SJSA1 (cell line): Measurements from ENCODE around the gene NDUFA8. TPM values are rescaled to one million over a fixed set of nuclear protein-coding genes. Genes with fewer than 3 reads are reported as not detected.

Source experiments
- DNase-seq, 2 experiments: peaks; one replicate each; pipeline ENCODE4 v3.0.0-alpha.2; 2015 to 2020; ENCODE audit warnings: low spot score in 2 of 2, low read depth in 1 of 2
- H3K27ac ChIP-seq: fragments of 250-450 bp; sonication (Bioruptor Pico); 2 replicates; pipeline ENCODE4 v1.5.1; 2020; ENCODE audit warnings: mild to moderate bottlenecking, moderate library complexity
- H3K27me3 ChIP-seq: fragments of 250-450 bp; sonication (Bioruptor Pico); replicated peaks from 2 replicates; pipeline ENCODE4 v1.5.1; 2020; ENCODE audit warnings: mild to moderate bottlenecking, moderate library complexity
- H3K36me3 ChIP-seq: fragments of 250-450 bp; sonication (Bioruptor Pico); 2 replicates; pipeline ENCODE4 v1.5.1; 2020; ENCODE audit warnings: mild to moderate bottlenecking
- H3K4me1 ChIP-seq: fragments of 250-450 bp; sonication (Bioruptor Pico); replicated peaks from 2 replicates; pipeline ENCODE4 v1.6.1; 2021; ENCODE audit warnings: mild to moderate bottlenecking
- H3K4me3 ChIP-seq: fragments of 250-450 bp; sonication (Bioruptor Pico); 2 replicates; pipeline ENCODE4 v1.5.1; 2020; ENCODE audit warnings: mild to moderate bottlenecking
- H3K9me3 ChIP-seq: fragments of 250-450 bp; sonication (Bioruptor Pico); replicated peaks from 2 replicates; pipeline ENCODE4 v1.5.1; 2020; ENCODE audit warnings: mild to moderate bottlenecking
- total RNA-seq: library from RNA; depleted of rRNA; stranded (reverse); fragments of >200 nt; shearing (Covaris generic); gene quantifications from 2 replicates; pipeline ENCODE4 v1.2.3, GENCODE V29; 2014

Gene NDUFA8
- total RNA-seq, 1 experiment from 2014 or later, result 47.8 TPM

DNA sequence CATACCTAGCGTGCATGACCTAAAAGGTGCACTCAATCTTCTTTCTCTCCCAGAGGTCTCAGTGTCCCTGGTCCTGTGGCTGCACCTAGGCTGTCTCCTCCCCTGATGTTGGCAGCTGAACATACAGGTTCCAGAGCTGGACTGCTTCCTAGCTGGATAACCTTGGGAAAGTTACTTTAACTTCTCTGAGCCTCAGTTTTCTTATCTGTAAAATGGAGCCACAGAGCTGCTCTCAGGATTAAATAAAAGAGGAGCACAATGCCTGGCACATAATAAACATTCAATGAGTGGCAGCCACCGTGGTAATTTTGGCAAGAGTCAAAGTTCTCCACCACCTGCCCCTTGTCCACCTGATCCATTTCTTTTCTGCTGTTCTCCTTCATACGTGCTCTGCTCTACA is 14.1 kb upstream of the NDUFA8 start:
- no peaks in the 10 kb centered on the region for H3K27me3 ChIP-seq
- no peak for DNase-seq
- no peaks in the 10 kb centered on the region; the same call in none of the 2 replicates for H3K4me1 ChIP-seq
- H3K27ac ChIP-seq, result no peak overlapping the region
- H3K36me3 ChIP-seq, result no peaks in the 10 kb centered on the region
- H3K9me3 ChIP-seq, result no peaks in the 10 kb centered on the region
- H3K4me3 ChIP-seq, result no peak overlapping the region

DNA sequence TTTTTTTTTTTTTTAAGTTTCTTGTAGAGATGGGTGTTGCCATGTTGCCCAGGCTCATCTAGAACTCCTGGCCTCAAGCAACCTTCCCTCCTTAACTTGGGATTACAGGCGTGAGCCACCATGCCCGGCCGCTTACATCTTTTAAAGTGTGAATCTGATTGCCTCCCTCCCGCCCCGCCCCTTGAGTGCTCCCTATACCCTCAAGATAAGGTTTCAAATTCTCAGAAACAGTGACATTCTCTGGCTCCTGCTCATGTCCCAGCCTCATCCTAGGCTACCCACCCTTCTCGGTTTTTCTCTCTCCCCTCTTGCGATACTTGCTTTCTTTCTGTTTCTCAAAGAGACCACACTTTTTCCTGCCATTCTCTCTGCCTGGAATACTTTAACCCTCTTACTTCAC is 12.6 kb upstream of the NDUFA8 start:
- H3K4me1 ChIP-seq, result no peaks in the 10 kb centered on the region
- no peak overlapping the region for H3K4me3 ChIP-seq
- H3K9me3 ChIP-seq, result no peaks in the 10 kb centered on the region
- DNase-seq, result no peak
- H3K27me3 ChIP-seq, result no peaks in the 10 kb centered on the region
- H3K36me3 ChIP-seq, result no peaks in the 10 kb centered on the region
- no peak overlapping the region for H3K27ac ChIP-seq

DNA sequence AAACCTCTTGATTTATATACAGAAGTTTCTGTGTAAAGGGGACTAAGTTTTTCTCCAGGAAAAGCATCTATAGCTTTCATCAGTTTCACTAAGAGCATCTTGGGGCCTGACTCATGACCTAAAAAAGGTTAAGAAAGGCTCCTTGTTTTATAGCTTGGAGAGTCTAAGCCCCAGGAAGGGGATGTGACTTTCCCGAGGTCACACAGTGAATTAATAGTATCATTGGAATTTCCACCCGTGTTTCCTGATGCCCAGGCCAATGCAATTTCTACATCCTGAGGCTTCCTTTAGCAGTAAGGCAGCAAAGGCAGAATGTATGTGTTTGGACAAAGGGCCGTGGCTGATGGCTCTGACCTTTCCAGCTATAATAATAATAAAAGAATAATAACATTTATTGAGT is 8.8 kb upstream of the NDUFA8 start:
- Histone ChIP-seq H3K9me3 (no peaks in the 10 kb centered on the region), H3K4me3 (no peak overlapping the region), H3K27ac (no peak overlapping the region), H3K36me3 (no peaks in the 10 kb centered on the region), H3K4me1 (no peaks in the 10 kb centered on the region), H3K27me3 (0 out of 2 replicates have a peak, but pooled peaks cover 2% of the 10 kb centered on the region)
- no peak for DNase-seq

DNA sequence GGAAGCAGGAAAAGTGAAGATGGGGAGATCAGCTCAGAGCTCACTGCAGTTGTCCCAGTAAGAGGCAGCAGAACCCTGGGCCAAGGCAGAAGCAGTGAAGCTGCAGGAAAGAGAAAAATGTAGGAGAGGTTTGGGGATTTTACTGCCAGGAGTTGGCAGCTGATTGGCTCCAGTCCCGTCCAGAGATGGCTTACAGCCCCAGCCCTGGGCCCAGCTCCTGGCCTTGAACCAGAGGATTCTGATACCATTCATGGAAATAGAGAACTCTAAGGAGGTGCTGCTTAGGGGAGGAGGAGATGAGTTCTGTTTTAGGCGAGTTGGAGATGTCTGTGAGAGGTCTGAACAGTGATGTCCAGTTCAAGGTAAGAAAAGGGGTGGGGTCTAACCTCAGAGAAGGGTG is 4.7 kb upstream of the NDUFA8 start:
- DNase-seq, result no peak
- H3K27ac ChIP-seq, result no peak overlapping the region
- H3K4me1 ChIP-seq, result no peaks in the 10 kb centered on the region
- no peak overlapping the region for H3K4me3 ChIP-seq
- 0 out of 2 replicates have a peak, but pooled peaks cover 2% of the 10 kb centered on the region for H3K36me3 ChIP-seq
- 0 out of 2 replicates have a peak, but pooled peaks cover 2% of the 10 kb centered on the region for H3K27me3 ChIP-seq
- no peaks in the 10 kb centered on the region for H3K9me3 ChIP-seq

DNA sequence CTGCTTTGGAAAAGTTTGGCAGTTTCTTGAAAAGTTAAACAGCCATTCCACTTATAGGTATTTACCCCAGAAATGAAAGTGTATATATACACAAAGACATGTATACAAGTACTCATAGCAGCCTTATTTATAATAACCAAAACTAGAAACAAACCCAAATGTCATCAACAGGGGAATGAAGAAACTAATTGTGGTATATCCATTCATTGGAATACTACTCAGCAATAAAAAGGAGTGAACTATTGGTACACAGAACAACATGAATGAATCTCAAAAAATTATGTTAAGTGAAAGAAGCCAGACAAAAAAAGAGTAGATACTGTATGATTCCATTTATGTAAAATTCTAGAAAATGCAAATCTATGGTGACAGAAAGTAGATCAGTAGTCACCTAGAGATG is 2.8 kb upstream of the NDUFA8 start:
- H3K4me3 ChIP-seq, result no peak overlapping the region
- H3K27ac ChIP-seq, result no peak overlapping the region
- 0 out of 2 replicates have a peak, but pooled peaks cover 2% of the 10 kb centered on the region for H3K27me3 ChIP-seq
- H3K36me3 ChIP-seq, result 0 out of 2 replicates have a peak, but pooled peaks cover 3% of the 10 kb centered on the region
- DNase-seq, result no peak
- no peaks in the 10 kb centered on the region for H3K9me3 ChIP-seq
- H3K4me1 ChIP-seq, result no peaks in the 10 kb centered on the region

DNA sequence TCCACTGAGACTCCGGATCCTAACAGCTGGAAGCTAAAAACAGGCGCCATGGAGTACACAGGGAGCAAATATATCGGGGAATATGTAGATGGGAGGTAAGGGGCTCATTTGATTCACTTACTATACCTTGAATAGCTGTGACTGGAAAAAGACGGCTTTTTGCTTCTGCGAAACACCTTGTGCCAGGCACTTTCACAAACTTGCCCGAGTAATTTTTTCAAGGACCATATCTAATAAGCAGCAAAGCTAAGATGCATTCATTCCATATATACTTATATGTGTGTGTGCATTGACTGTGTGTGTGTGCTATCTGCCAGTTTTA is 307 bp upstream of the NDUFA8 start:
- no peaks in the 10 kb centered on the region for H3K9me3 ChIP-seq
- 0 out of 2 replicates have a peak, but pooled peaks cover under 1% of the 10 kb centered on the region for H3K27me3 ChIP-seq
- H3K36me3 ChIP-seq, result 0 out of 2 replicates have a peak, but pooled peaks cover 3% of the 10 kb centered on the region
- H3K4me3 ChIP-seq, result peak overlapping the region; percentile 75
- no peaks in the 10 kb centered on the region for H3K4me1 ChIP-seq
- no peak for DNase-seq
- H3K27ac ChIP-seq, result no peak overlapping the region

DNA sequence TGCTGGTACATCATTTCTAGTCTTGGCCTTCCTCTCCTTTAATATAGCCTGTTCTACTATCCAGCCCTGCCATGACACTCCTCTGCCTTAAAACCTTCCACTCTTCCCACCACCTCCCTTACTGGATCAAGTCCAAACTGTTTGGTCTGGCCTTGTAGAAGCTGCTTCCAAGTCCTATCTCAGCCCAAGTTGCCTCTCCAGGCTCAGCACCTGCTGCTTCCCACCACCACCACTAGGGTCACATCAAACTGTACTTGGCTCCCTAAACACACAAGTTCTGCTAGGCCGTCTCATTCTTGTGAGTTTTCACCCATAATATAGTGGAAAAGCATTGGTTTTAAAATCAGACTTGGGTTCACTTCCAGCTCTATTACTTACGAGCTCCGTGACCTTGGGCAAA is 1.4 kb downstream of the NDUFA8 start:
- Histone ChIP-seq H3K9me3 (no peaks in the 10 kb centered on the region), H3K27me3 (no peaks in the 10 kb centered on the region), H3K4me1 (no peaks in the 10 kb centered on the region), H3K4me3 (no peak overlapping the region), H3K36me3 (0 out of 2 replicates have a peak, but pooled peaks cover 6% of the 10 kb centered on the region), H3K27ac (no peak overlapping the region)
- DNase-seq, result peak in 1 of 2 experiments; percentile 49

DNA sequence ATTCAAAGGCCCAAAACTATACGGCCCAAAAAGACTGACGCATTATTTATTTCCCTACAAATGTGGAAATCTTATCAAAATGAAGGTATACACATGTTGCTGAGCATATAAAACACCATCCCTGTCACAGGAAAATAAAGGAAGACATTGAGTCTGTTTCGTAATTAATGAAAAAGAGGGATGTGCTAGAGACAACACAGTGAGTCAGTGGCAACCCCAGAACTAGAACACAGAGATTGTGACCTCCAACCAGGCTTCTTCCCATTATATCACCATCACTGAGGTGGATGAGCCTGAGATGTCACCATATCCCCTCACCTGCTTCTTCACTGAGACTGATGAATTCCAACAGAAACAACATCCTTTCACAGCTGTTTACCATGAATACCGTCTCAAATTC is 3.8 kb downstream of the NDUFA8 start:
- H3K27ac ChIP-seq, result no peak overlapping the region
- H3K4me1 ChIP-seq, result no peaks in the 10 kb centered on the region
- H3K36me3 ChIP-seq, result peaks cover 8% of the 10 kb centered on the region; the same call in 1 of the 2 replicates
- H3K4me3 ChIP-seq, result no peak overlapping the region
- H3K27me3 ChIP-seq, result no peaks in the 10 kb centered on the region
- DNase-seq, result no peak
- no peaks in the 10 kb centered on the region for H3K9me3 ChIP-seq

DNA sequence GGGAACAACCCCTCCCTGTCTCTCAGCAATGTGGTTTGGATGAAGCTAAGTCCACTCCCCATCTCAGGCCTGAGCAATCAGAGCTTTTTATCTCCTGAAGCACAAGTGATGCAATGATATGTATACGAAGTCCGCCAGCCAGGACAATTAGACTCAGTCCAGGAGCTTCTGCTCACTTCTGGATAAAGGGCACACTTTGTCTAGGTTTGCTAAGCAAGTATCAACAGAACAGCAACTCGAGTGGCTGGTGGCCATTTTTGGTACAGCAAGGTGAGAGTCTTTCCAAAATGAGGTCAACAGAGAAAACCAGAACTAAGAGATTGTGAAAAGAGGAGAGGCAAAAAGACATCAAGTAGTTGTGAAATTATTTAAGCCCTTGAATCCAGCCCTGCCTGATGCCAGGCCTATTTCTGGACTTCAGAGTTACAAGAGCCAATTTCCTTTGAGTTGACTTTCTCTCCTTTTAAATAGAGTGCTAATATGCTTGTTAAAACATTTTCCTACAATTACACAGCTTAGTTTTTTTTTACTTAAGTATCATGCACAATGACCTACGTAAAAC is 8.2 kb downstream of the NDUFA8 start:
- H3K9me3 ChIP-seq, result no peaks in the 10 kb centered on the region
- H3K36me3 ChIP-seq, result peaks cover 15% of the 10 kb centered on the region
- no peaks in the 10 kb centered on the region for H3K4me1 ChIP-seq
- no peak overlapping the region for H3K27ac ChIP-seq
- H3K27me3 ChIP-seq, result no peaks in the 10 kb centered on the region
- DNase-seq, result no peak
- no peak overlapping the region for H3K4me3 ChIP-seq

DNA sequence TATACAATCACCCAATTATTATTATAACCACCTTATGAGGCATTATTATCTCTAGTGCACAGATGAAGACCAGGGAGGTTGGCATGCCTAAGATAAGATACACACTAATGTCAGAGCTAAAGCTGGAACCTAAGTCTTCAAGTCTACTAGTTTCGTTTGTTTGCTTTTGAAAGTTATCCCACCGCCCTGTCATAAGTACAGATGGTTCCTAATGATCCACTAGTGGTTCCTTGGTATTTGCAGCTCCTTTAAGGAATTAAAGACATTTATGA is 14.1 kb downstream of the NDUFA8 start:
- DNase-seq, result no peak
- Histone ChIP-seq H3K4me1 (no peaks in the 10 kb centered on the region), H3K9me3 (no peaks in the 10 kb centered on the region), H3K36me3 (peaks cover 29% of the 10 kb centered on the region), H3K27me3 (no peaks in the 10 kb centered on the region), H3K4me3 (no peak overlapping the region), H3K27ac (no peak overlapping the region)

DNA sequence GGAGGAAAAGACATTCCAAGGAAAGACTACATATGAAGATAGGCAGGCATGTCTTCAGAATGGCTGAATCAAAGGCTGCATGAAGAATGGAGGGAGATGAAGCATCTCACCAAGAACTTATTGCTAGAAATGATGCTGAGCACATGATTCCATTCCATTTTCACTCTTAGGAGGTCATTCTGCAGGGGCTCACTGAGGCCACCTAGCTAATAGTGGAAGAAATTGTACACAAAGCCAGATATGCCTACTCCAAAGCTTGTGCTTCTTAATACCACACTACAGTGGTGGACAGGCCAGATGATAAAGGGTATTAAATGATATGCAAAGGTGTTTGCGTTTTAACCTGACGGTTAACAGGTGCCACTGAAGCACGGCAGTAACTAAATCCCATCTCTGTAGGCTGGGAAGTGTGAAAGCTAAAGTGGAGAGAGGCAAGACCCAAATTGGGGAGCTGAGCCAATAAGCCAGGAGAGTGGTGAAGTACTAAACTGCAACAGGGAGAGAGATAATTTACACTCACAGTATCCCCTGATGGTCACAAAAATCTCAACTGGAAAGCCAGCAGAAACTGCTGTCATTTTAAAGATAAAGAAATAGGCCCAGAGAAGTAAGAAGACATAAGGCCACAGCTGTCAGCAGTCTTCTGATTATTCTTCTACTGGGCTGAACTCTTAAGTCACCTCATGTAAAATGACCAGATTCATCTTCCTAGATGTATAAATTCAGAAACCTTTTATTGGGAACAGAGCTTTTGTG is 14.6 kb downstream of the NDUFA8 start:
- H3K27ac ChIP-seq, result no peak overlapping the region
- no peaks in the 10 kb centered on the region for H3K27me3 ChIP-seq
- H3K36me3 ChIP-seq, result peaks cover 29% of the 10 kb centered on the region
- DNase-seq, result no peak
- no peak overlapping the region for H3K4me3 ChIP-seq
- no peaks in the 10 kb centered on the region for H3K4me1 ChIP-seq
- no peaks in the 10 kb centered on the region for H3K9me3 ChIP-seq

DNA sequence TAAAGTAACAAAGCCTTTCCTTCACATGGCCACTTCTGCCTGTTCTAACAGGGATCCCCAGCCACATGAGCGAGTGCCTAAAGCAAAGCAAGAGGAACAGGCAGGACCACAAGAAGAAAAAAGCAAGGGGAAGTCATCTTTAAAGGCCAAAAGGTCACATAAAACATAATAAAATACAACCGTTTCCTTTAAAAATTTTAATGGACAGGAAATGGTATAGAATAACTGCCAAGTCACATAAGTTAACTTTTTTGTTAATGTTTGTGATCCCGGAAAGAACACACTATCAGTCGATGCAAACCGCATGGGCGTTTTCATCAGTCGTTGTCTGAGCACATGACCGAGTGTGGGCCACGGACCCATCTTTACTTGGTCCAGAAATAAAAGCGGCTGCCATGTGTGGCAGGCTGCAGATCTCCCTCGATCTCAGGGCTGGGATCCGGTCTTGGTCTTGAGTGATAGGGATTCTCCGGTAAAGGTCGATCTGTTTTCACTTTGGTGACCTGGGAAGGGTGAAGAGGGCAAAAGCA is 15.6 kb downstream of the NDUFA8 start:
- no peak for DNase-seq

DNA sequence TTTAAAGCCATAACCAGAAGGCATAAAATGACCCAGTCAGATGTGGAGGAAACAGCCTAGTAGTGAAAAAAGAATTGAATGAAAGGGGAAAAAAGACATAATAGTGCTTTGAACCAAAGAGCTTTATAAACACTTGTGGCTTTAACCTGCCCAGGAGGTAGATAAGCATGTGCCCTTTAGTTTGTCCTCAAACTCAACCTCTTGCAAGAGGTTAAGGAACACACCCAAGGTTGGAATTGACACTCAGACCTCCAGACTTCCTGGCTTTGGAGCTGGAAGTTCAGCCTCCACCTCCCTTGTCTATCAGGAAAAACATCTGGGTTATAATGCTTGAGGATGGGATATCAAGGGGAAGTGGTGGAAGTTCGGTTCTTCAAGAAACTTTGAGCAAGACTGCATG is 16.3 kb downstream of the NDUFA8 start:
- Histone ChIP-seq H3K27me3 (no peaks in the 10 kb centered on the region), H3K36me3 (peaks cover 29% of the 10 kb centered on the region), H3K4me1 (0 out of 2 replicates have a peak, but pooled peaks cover 3% of the 10 kb centered on the region), H3K9me3 (no peaks in the 10 kb centered on the region), H3K27ac (no peak overlapping the region), H3K4me3 (no peak overlapping the region)
- DNase-seq, result no peak

More for the DNA sequence above, 15.6 kb downstream of the NDUFA8 start:
- H3K27me3 ChIP-seq, result no peaks in the 10 kb centered on the region
- 0 out of 2 replicates have a peak, but pooled peaks cover 3% of the 10 kb centered on the region for H3K4me1 ChIP-seq
- H3K36me3 ChIP-seq, result peaks cover 29% of the 10 kb centered on the region
- no peak overlapping the region for H3K4me3 ChIP-seq
- no peaks in the 10 kb centered on the region for H3K9me3 ChIP-seq
- no peak overlapping the region for H3K27ac ChIP-seq

DNA sequence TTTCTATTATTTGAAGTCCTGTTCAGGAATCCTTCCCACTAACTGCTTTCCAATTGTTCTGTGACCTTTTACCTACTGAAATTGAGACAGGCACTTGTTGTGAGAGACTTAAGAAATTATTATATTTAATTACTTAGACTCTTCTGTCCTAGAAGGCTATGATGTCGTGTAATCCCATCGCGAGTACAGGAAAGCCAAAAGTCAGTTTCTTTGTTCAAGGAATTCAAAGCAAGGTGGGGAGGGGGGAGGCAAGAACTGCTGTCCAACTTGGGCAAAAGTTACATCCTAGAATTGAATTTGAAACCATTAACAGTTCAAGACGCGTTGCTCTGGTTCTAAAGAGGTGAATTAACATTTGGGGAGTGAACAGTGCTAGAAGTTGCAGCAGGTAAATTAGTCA is 17.9 kb downstream of the NDUFA8 start:
- H3K27ac ChIP-seq, result no peak overlapping the region
- H3K9me3 ChIP-seq, result no peaks in the 10 kb centered on the region
- H3K4me1 ChIP-seq, result 0 out of 2 replicates have a peak, but pooled peaks cover 3% of the 10 kb centered on the region
- H3K4me3 ChIP-seq, result no peak overlapping the region
- DNase-seq, result no peak
- no peaks in the 10 kb centered on the region for H3K27me3 ChIP-seq
- H3K36me3 ChIP-seq, result peaks cover 22% of the 10 kb centered on the region
